GM23338 (cell line): ENCODE measurements around the gene ARPP21. TPM values are rescaled to one million over a fixed set of nuclear protein-coding genes. Genes with fewer than 3 reads are reported as not detected.

Experiments
- ATAC-seq: fragments of 200-7000 bp; cut with Tn5 transposase; 3 replicates; pipeline ENCODE4 v1.9.1; 2020
- DNase-seq: peaks from one replicate; pipeline ENCODE4 v3.0.0-alpha.2; 2015; ENCODE audit warnings: low spot score
- H2AFZ ChIP-seq: fragments of 200-600 bp; sonication (generic); 2 replicates; pipeline ENCODE4 v1.8.0; 2016; ENCODE audit warnings: antibody characterized with exemption, mild to moderate bottlenecking, moderate library complexity
- H3F3A ChIP-seq: fragments of 200-600 bp; sonication (generic); replicated peaks from 2 replicates; pipeline ENCODE4 v1.8.0; 2017; ENCODE audit warnings: antibody characterized with exemption, mixed run types, low read depth
- H3K27ac ChIP-seq: fragments of 200-600 bp; sonication (generic); 2 replicates; pipeline ENCODE4 v1.6.1; 2016; ENCODE audit warnings: low read depth
- H3K27me3 ChIP-seq: fragments of 200-600 bp; sonication (generic); 2 replicates; pipeline ENCODE4 v1.8.0; 2016; ENCODE audit warnings: mild to moderate bottlenecking, mixed run types, moderate library complexity; ENCODE audit not compliant: insufficient read depth
- H3K36me3 ChIP-seq: fragments of 200-600 bp; sonication (generic); 2 replicates; pipeline ENCODE4 v1.8.0; 2016; ENCODE audit warnings: mild to moderate bottlenecking; ENCODE audit not compliant: insufficient read depth
- H3K4me1 ChIP-seq: fragments of 200-600 bp; sonication (generic); 2 replicates; pipeline ENCODE4 v1.8.0; 2016; ENCODE audit warnings: mild to moderate bottlenecking, moderate library complexity; ENCODE audit not compliant: insufficient read depth
- H3K4me2 ChIP-seq: fragments of 200-600 bp; sonication (generic); 2 replicates; pipeline ENCODE4 v1.7.1; 2017; ENCODE audit warnings: mixed run types
- H3K4me3 ChIP-seq: fragments of 200-600 bp; sonication (generic); 2 replicates; pipeline ENCODE4 v1.6.1; 2016; ENCODE audit warnings: mixed run types
- H3K79me2 ChIP-seq: fragments of 200-600 bp; sonication (generic); replicated peaks from 2 replicates; pipeline ENCODE4 v1.8.0; 2017; ENCODE audit warnings: mild to moderate bottlenecking; ENCODE audit not compliant: insufficient read depth
- H3K9me2 ChIP-seq: fragments of 200-600 bp; sonication (generic); 2 replicates; pipeline ENCODE4 v1.8.0; 2017; ENCODE audit not compliant: insufficient read depth
- H4K20me1 ChIP-seq: fragments of 200-600 bp; sonication (generic); replicated peaks from 2 replicates; pipeline ENCODE4 v1.8.0; 2017; ENCODE audit warnings: mild to moderate bottlenecking; ENCODE audit not compliant: insufficient read depth
- H3K27ac Mint-ChIP-seq: 2 replicates; pipeline ENCODE4 v1.8.0; 2020; ENCODE audit warnings: inconsistent platforms, mild to moderate bottlenecking, moderate library complexity, mixed read lengths
- H3K27me3 Mint-ChIP-seq: 3 replicates; pipeline ENCODE4 v1.8.0; 2022; ENCODE audit warnings: low read depth, mild to moderate bottlenecking, moderate library complexity, mixed read lengths, inconsistent platforms; ENCODE audit not compliant: insufficient read depth, poor library complexity
- H3K36me3 Mint-ChIP-seq: 3 replicates; pipeline ENCODE4 v1.8.0; 2021; ENCODE audit warnings: low read depth, mild to moderate bottlenecking, inconsistent platforms, moderate library complexity, mixed read lengths
- H3K4me1 Mint-ChIP-seq: 3 replicates; pipeline ENCODE4 v1.8.0; 2020; ENCODE audit warnings: mild to moderate bottlenecking, inconsistent platforms, mixed read lengths
- H3K4me3 Mint-ChIP-seq: 3 replicates; pipeline ENCODE4 v1.8.0; 2021; ENCODE audit warnings: moderate library complexity, mild to moderate bottlenecking, inconsistent platforms, mixed read lengths
- H3K9me3 Mint-ChIP-seq: 3 replicates; pipeline ENCODE4 v1.8.0; 2020; ENCODE audit warnings: moderate library complexity, mild to moderate bottlenecking, inconsistent platforms, mixed read lengths
- CREB1 ChIP-seq: fragments of 250-450 bp; sonication (Bioruptor Pico); IDR thresholded peaks from 2 replicates; pipeline ENCODE4 v1.5.0; 2020; ENCODE audit warnings: low read depth, mild to moderate bottlenecking, moderate library complexity
- EZH2 ChIP-seq: fragments of 200-600 bp; sonication (generic); IDR thresholded peaks from one replicate; pipeline ENCODE4 v1.8.0; 2017; ENCODE audit warnings: antibody characterized with exemption, mild to moderate bottlenecking, low read depth; ENCODE audit not compliant: unreplicated experiment
- EZH2phosphoT487 ChIP-seq: fragments of 200-600 bp; sonication (generic); IDR thresholded peaks from one replicate; pipeline ENCODE4 v1.8.1; 2018; ENCODE audit warnings: antibody characterized with exemption; ENCODE audit not compliant: unreplicated experiment
- JUNB ChIP-seq: IDR thresholded peaks from one replicate; pipeline ENCODE4 v1.6.1; 2016; ENCODE audit warnings: antibody characterized with exemption; ENCODE audit not compliant: unreplicated experiment
- NANOG ChIP-seq: IDR thresholded peaks from 2 replicates; pipeline ENCODE4 v1.6.1; 2016; ENCODE audit warnings: antibody characterized with exemption, borderline replicate concordance
- POLR2AphosphoS5 ChIP-seq: IDR thresholded peaks from 2 replicates; pipeline ENCODE4 v1.6.1; 2016; ENCODE audit warnings: antibody characterized with exemption, low read depth
- STAT1 ChIP-seq: IDR thresholded peaks from one replicate; pipeline ENCODE4 v1.6.1; 2016; ENCODE audit warnings: antibody characterized with exemption; ENCODE audit not compliant: unreplicated experiment
- ZNF114 ChIP-seq: fragments of 250-450 bp; sonication (Bioruptor Pico); IDR thresholded peaks from 2 replicates; pipeline ENCODE4 v1.5.0; 2020; ENCODE audit warnings: mild to moderate bottlenecking, moderate library complexity
- ZNF331 ChIP-seq: fragments of 250-450 bp; sonication (Bioruptor Pico); IDR thresholded peaks from 2 replicates; pipeline ENCODE4 v1.5.0; 2020; ENCODE audit warnings: low read depth, mild to moderate bottlenecking, moderate library complexity
- polyA plus RNA-seq: library from polyadenylated mRNA; unstranded; fragments of >200 nt; fragmentation: Nextera tagmentation; extraction: Ambion mirVana; gene quantifications from 2 replicates; pipeline ENCODE4 v1.2.1, GENCODE V29; 2016
- total RNA-seq: library from RNA; depleted of rRNA; stranded (reverse); fragments of >200 nt; shearing (Covaris generic); gene quantifications from 2 replicates; pipeline ENCODE4 v1.2.3, GENCODE V29; 2014
- TF ChIP-seq, protein P1 (sequence below): IDR thresholded peaks from one replicate; pipeline ENCODE4 v1.6.1; 2018; ENCODE audit warnings: antibody characterized with exemption; ENCODE audit not compliant: unreplicated experiment
- TF ChIP-seq, protein P2 (sequence below): fragments of 250-450 bp; sonication (Bioruptor Pico); IDR thresholded peaks from 2 replicates; pipeline ENCODE4 v1.5.0; 2020; ENCODE audit warnings: mild to moderate bottlenecking, moderate library complexity

Gene ARPP21
- total and polyA plus RNA-seq, 2 experiments from 2014 or later: not detected

DNA sequence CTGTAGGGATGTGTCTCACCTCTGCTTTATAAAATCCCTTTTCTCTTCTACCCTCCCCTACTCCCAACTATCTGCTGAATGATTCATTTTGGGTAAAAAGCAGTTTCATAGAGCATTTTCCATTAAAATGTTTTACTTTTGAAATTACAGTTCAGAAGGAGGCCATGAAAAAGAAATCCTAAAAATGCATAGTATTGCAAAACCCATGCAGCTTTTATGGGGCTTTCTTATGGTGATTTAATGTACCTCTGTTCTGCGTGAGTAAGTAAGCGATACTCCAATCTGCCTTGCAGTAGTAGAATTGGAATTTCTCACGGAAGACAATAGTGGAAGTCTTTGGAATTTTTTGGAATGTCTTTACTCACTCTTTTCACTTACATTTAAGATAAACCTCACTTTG, 111.9 kb downstream of the ARPP21 start:
- H3K36me3 Mint-ChIP-seq: no peaks in the 10 kb centered on the region
- H3K4me3 ChIP-seq: no peak overlapping the region

More for the DNA sequence above, 111.9 kb downstream of the ARPP21 start:
- H3K9me3 Mint-ChIP-seq: no peaks in the 10 kb centered on the region; the same call in 2 of the 3 replicates
- H3K4me2 ChIP-seq: no peak overlapping the region
- peaks cover 6% of the 10 kb centered on the region for H3K27me3 ChIP-seq
- peaks cover 14% of the 10 kb centered on the region; the same call in 2 of the 3 replicates for H3K4me1 Mint-ChIP-seq
- ATAC-seq: peak; percentile 23; the same call in 2 of the 3 replicates
- H2AFZ ChIP-seq: no peak overlapping the region
- no peak for TF ChIP-seq STAT1
- no peak for TF ChIP-seq POLR2AphosphoS5
- no peak for TF ChIP-seq EZH2
- no peak for TF ChIP-seq ZNF114 (CRISPR knock-in tag)
- no peak for TF ChIP-seq ZNF331 (CRISPR knock-in tag)
- no peak for TF ChIP-seq JUNB
- TF ChIP-seq, protein P1, sequence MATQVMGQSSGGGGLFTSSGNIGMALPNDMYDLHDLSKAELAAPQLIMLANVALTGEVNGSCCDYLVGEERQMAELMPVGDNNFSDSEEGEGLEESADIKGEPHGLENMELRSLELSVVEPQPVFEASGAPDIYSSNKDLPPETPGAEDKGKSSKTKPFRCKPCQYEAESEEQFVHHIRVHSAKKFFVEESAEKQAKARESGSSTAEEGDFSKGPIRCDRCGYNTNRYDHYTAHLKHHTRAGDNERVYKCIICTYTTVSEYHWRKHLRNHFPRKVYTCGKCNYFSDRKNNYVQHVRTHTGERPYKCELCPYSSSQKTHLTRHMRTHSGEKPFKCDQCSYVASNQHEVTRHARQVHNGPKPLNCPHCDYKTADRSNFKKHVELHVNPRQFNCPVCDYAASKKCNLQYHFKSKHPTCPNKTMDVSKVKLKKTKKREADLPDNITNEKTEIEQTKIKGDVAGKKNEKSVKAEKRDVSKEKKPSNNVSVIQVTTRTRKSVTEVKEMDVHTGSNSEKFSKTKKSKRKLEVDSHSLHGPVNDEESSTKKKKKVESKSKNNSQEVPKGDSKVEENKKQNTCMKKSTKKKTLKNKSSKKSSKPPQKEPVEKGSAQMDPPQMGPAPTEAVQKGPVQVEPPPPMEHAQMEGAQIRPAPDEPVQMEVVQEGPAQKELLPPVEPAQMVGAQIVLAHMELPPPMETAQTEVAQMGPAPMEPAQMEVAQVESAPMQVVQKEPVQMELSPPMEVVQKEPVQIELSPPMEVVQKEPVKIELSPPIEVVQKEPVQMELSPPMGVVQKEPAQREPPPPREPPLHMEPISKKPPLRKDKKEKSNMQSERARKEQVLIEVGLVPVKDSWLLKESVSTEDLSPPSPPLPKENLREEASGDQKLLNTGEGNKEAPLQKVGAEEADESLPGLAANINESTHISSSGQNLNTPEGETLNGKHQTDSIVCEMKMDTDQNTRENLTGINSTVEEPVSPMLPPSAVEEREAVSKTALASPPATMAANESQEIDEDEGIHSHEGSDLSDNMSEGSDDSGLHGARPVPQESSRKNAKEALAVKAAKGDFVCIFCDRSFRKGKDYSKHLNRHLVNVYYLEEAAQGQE: no peak
- TF ChIP-seq CREB1: no peak
- no peak for TF ChIP-seq NANOG
- TF ChIP-seq, protein P2, sequence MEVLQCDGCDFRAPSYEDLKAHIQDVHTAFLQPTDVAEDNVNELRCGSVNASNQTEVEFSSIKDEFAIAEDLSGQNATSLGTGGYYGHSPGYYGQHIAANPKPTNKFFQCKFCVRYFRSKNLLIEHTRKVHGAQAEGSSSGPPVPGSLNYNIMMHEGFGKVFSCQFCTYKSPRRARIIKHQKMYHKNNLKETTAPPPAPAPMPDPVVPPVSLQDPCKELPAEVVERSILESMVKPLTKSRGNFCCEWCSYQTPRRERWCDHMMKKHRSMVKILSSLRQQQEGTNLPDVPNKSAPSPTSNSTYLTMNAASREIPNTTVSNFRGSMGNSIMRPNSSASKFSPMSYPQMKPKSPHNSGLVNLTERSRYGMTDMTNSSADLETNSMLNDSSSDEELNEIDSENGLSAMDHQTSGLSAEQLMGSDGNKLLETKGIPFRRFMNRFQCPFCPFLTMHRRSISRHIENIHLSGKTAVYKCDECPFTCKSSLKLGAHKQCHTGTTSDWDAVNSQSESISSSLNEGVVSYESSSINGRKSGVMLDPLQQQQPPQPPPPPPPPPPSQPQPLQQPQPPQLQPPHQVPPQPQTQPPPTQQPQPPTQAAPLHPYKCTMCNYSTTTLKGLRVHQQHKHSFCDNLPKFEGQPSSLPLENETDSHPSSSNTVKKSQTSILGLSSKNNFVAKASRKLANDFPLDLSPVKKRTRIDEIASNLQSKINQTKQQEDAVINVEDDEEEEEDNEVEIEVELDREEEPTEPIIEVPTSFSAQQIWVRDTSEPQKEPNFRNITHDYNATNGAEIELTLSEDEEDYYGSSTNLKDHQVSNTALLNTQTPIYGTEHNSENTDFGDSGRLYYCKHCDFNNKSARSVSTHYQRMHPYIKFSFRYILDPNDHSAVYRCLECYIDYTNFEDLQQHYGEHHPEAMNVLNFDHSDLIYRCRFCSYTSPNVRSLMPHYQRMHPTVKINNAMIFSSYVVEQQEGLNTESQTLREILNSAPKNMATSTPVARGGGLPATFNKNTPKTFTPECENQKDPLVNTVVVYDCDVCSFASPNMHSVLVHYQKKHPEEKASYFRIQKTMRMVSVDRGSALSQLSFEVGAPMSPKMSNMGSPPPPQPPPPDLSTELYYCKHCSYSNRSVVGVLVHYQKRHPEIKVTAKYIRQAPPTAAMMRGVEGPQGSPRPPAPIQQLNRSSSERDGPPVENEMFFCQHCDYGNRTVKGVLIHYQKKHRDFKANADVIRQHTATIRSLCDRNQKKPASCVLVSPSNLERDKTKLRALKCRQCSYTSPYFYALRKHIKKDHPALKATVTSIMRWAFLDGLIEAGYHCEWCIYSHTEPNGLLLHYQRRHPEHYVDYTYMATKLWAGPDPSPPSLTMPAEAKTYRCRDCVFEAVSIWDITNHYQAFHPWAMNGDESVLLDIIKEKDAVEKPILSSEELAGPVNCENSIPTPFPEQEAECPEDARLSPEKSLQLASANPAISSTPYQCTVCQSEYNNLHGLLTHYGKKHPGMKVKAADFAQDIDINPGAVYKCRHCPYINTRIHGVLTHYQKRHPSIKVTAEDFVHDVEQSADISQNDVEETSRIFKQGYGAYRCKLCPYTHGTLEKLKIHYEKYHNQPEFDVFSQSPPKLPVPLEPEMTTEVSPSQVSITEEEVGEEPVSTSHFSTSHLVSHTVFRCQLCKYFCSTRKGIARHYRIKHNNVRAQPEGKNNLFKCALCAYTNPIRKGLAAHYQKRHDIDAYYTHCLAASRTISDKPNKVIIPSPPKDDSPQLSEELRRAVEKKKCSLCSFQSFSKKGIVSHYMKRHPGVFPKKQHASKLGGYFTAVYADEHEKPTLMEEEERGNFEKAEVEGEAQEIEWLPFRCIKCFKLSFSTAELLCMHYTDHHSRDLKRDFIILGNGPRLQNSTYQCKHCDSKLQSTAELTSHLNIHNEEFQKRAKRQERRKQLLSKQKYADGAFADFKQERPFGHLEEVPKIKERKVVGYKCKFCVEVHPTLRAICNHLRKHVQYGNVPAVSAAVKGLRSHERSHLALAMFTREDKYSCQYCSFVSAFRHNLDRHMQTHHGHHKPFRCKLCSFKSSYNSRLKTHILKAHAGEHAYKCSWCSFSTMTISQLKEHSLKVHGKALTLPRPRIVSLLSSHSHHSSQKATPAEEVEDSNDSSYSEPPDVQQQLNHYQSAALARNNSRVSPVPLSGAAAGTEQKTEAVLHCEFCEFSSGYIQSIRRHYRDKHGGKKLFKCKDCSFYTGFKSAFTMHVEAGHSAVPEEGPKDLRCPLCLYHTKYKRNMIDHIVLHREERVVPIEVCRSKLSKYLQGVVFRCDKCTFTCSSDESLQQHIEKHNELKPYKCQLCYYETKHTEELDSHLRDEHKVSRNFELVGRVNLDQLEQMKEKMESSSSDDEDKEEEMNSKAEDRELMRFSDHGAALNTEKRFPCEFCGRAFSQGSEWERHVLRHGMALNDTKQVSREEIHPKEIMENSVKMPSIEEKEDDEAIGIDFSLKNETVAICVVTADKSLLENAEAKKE (CRISPR knock-in tag): no peak
- no peak for TF ChIP-seq EZH2phosphoT487
- no peak overlapping the region for H3K27ac Mint-ChIP-seq
- peaks cover 15% of the 10 kb centered on the region; the same call in 1 of the 2 replicates for H3K4me1 ChIP-seq
- H3K36me3 ChIP-seq: no peaks in the 10 kb centered on the region
- H3K79me2 ChIP-seq: no peaks in the 10 kb centered on the region
- no peaks in the 10 kb centered on the region for H3K9me2 ChIP-seq
- DNase-seq: peak; percentile 29
- H3F3A ChIP-seq: no peaks in the 10 kb centered on the region
- peaks cover 7% of the 10 kb centered on the region for H3K27me3 Mint-ChIP-seq
- no peak overlapping the region for H3K27ac ChIP-seq
- no peaks in the 10 kb centered on the region for H4K20me1 ChIP-seq
- H3K4me3 Mint-ChIP-seq: no peak overlapping the region
